Measurements from ENCODE around the gene CEP350. TPM values are rescaled to one million over a fixed set of nuclear protein-coding genes. Genes with fewer than 3 reads are reported as not detected.

The CEP350 gene
- polyA plus RNA-seq, 1 experiment: 5.4 TPM

- ChIA-PET POLR2A (no interaction called here), CTCF (no interaction called here)
- no peak for TF ChIP-seq CTCF (IDR thresholded peaks at IDR 0.05; ENCODE audit: insufficient read depth, low read depth, low read length)
- peaks cover 2% of the 10 kb centered on the region; the same call in 1 of the 2 replicates for H3K27me3 ChIP-seq (ENCODE audit: control insufficient read depth, insufficient read depth, low read length)
- H3K36me3 ChIP-seq (ENCODE audit: control insufficient read depth, insufficient read depth, low read length): no peaks in the 10 kb centered on the region
- H3K4me3 ChIP-seq (ENCODE audit: low read depth, low read length): no peak overlapping the region
- DNase-seq (ENCODE audit: low read depth): no peak
These were observed 186.8 kb downstream of the CEP350 start for GRCh38 chr1:180141381-180141934.

- no peaks in the 10 kb centered on the region for H3K36me3 ChIP-seq (ENCODE audit: control insufficient read depth, insufficient read depth, low read length)
- TF ChIP-seq CTCF (IDR thresholded peaks at IDR 0.05; ENCODE audit: insufficient read depth, low read depth, low read length): no peak
- ChIA-PET POLR2A (no interaction called here), CTCF (interaction anchor here (0.7 to 1.2 kb wide), 2 partner anchors 11 to 16 kb away, joined by 3 to 4 read pairs; no protein-coding TSS in a partner anchor)
- no peak overlapping the region for H3K4me3 ChIP-seq (ENCODE audit: low read depth, low read length)
- DNase-seq (ENCODE audit: low read depth): no peak
- peaks cover 2% of the 10 kb centered on the region; the same call in 1 of the 2 replicates for H3K27me3 ChIP-seq (ENCODE audit: control insufficient read depth, insufficient read depth, low read length)
These were observed 188.7 kb downstream of the CEP350 start for GRCh38 chr1:180143359-180143758.

GRCh38 chr1:180144659-180145357, 190.2 kb downstream of the CEP350 start:
- no peak for DNase-seq (ENCODE audit: low read depth)
- ChIA-PET CTCF (interaction anchor here (0.6 kb wide), 1 partner anchor 317 kb away, joined by 3 read pairs; no protein-coding TSS in a partner anchor), POLR2A (no interaction called here)
- Histone ChIP-seq H3K4me3 (ENCODE audit: low read depth, low read length) (no peak overlapping the region), H3K27me3 (ENCODE audit: control insufficient read depth, insufficient read depth, low read length) (peaks cover 2% of the 10 kb centered on the region; the same call in 1 of the 2 replicates), H3K36me3 (ENCODE audit: control insufficient read depth, insufficient read depth, low read length) (no peaks in the 10 kb centered on the region)
- TF ChIP-seq CTCF (IDR thresholded peaks at IDR 0.05; ENCODE audit: insufficient read depth, low read depth, low read length): no peak

GRCh38 chr1:180145446-180145845, 190.8 kb downstream of the CEP350 start:
- no peak for TF ChIP-seq CTCF (IDR thresholded peaks at IDR 0.05; ENCODE audit: insufficient read depth, low read depth, low read length)
- Histone ChIP-seq H3K4me3 (ENCODE audit: low read depth, low read length) (no peak overlapping the region), H3K36me3 (ENCODE audit: control insufficient read depth, insufficient read depth, low read length) (no peaks in the 10 kb centered on the region), H3K27me3 (ENCODE audit: control insufficient read depth, insufficient read depth, low read length) (peaks cover 2% of the 10 kb centered on the region; the same call in 1 of the 2 replicates)
- POLR2A ChIA-PET: no interaction called here
- DNase-seq (ENCODE audit: low read depth): no peak
- CTCF ChIA-PET: interaction anchor here (0.6 kb wide), 1 partner anchor 318 kb away, joined by 3 read pairs; no protein-coding TSS in a partner anchor

- POLR2A ChIA-PET: no interaction called here
These were observed 196.4 kb downstream of the CEP350 start for GRCh38 chr1:180150982-180151381.

More at GRCh38 chr1:180150982-180151381, 196.4 kb downstream of the CEP350 start:
- no peaks in the 10 kb centered on the region for H3K36me3 ChIP-seq (ENCODE audit: control insufficient read depth, insufficient read depth, low read length)
- no peak for TF ChIP-seq CTCF (IDR thresholded peaks at IDR 0.05; ENCODE audit: insufficient read depth, low read depth, low read length)
- no peak overlapping the region for H3K4me3 ChIP-seq (ENCODE audit: low read depth, low read length)
- CTCF ChIA-PET: interaction anchor here (0.7 kb wide), 1 partner anchor 626 kb away, joined by 3 read pairs; no protein-coding TSS in a partner anchor
- no peaks in the 10 kb centered on the region for H3K27me3 ChIP-seq (ENCODE audit: control insufficient read depth, insufficient read depth, low read length)
- no peak for DNase-seq (ENCODE audit: low read depth)

All from BJ (cell line).